B cell (primary cell): ENCODE results near the gene DNAH3. TPM values are rescaled to one million over a fixed set of nuclear protein-coding genes. Genes with fewer than 3 reads are reported as not detected.

Experiments
- ATAC-seq: fragments of 200-7000 bp; cut with Tn5 transposase; one replicate; pipeline ENCODE4 v1.10.0; 2021; ENCODE audit warnings: low read depth, mild to moderate bottlenecking, moderate number of reproducible peaks, moderate library complexity
- CTCF ChIA-PET: fragments of 350-600 bp; sonication (Branson Sonifier 250); formaldehyde crosslinking; loops from one replicate; lab custom pipeline; 2021; ENCODE audit warnings: antibody characterized with exemption, inconsistent platforms; lab: Charles Lee
- POLR2A ChIA-PET: fragments of 350-600 bp; sonication (Branson Sonifier 250); formaldehyde crosslinking; loops from one replicate; lab custom pipeline; 2021; ENCODE audit warnings: antibody characterized with exemption; lab: Charles Lee
- DNase-seq: peaks from one replicate; pipeline ENCODE4 v3.0.0; 2013
- H2AFZ ChIP-seq: 2 replicates; pipeline ENCODE4 v1.6.1; 2012; ENCODE audit warnings: mild to moderate bottlenecking, low read depth, low read length; ENCODE audit not compliant: insufficient read depth, poor library complexity, severe bottlenecking
- H3K27ac ChIP-seq, 2 donors: 1 replicate in 1 of 2; 2 replicates in 1 of 2; pipeline ENCODE4 v1.5.1; 2012 to 2013; ENCODE audit warnings: low read length in 2 of 2, mild to moderate bottlenecking in 2 of 2, moderate library complexity in 1 of 2
- H3K27me3 ChIP-seq, 4 experiments: fragments of 200-600 bp in 1 of 4; sonication (generic) in 1 of 4; replicated peaks in 1 of 4; 1 replicate in 2 of 4; 2 replicates in 2 of 4; pipeline versions ENCODE4 v1.6.1 to v1.7.0; 2013 to 2016; ENCODE audit warnings: low read length in 3 of 4, mild to moderate bottlenecking in 2 of 4, mixed read lengths in 1 of 4, moderate library complexity in 1 of 4; ENCODE audit not compliant: insufficient read depth in 4 of 4, control insufficient read depth in 3 of 4; ENCODE audit errors: control extremely low read depth in 1 of 4
- H3K36me3 ChIP-seq, 2 experiments: replicated peaks in 1 of 2; 1 replicate in 1 of 2; 2 replicates in 1 of 2; pipeline versions ENCODE4 v1.6.1 to v1.7.1; 2013; ENCODE audit warnings: low read length in 1 of 2; ENCODE audit not compliant: insufficient read depth in 2 of 2, control insufficient read depth in 1 of 2; ENCODE audit errors: control extremely low read depth in 1 of 2, extremely low read depth in 1 of 2
- H3K4me1 ChIP-seq, 2 donors: fragments of 200-600 bp in 1 of 2; sonication (generic) in 1 of 2; 1 replicate in 1 of 2; 2 replicates in 1 of 2; pipeline versions ENCODE4 v1.5.1 to v1.6.1; 2013 to 2017; ENCODE audit warnings: low read length in 2 of 2; ENCODE audit not compliant: control insufficient read depth in 2 of 2, insufficient read depth in 2 of 2
- H3K4me2 ChIP-seq: replicated peaks from 2 replicates; pipeline ENCODE3; 2012; ENCODE audit warnings: mild to moderate bottlenecking, low read depth, low read length; ENCODE audit not compliant: poor library complexity, severe bottlenecking
- H3K4me3 ChIP-seq, 5 experiments: fragments of 200-600 bp in 1 of 5; sonication (generic) in 1 of 5; 1 replicate in 3 of 5; 2 replicates in 2 of 5; pipeline versions ENCODE4 v1.5.1 to v1.7.0; 2011 to 2016; ENCODE audit warnings: low read length in 4 of 5, mild to moderate bottlenecking in 4 of 5, low read depth in 2 of 5, control low read depth in 1 of 5, moderate library complexity in 1 of 5; ENCODE audit not compliant: insufficient read depth in 1 of 5; ENCODE audit errors: control extremely low read depth in 1 of 5, extremely low read depth in 1 of 5
- H3K79me2 ChIP-seq: fragments of 200-600 bp; sonication (generic); one replicate; pipeline ENCODE4 v1.6.0; 2016; ENCODE audit warnings: low read length; ENCODE audit not compliant: control insufficient read depth, insufficient read depth
- H3K9ac ChIP-seq: fragments of 200-600 bp; sonication (generic); 2 replicates; pipeline ENCODE4 v1.6.1; 2017; ENCODE audit warnings: mild to moderate bottlenecking, low read length, moderate library complexity
- H3K9me3 ChIP-seq, 3 donors: one replicate each; pipeline versions ENCODE4 v1.6.1 to v1.7.1; 2013; ENCODE audit warnings: low read length in 2 of 3; ENCODE audit not compliant: control insufficient read depth in 2 of 3, insufficient read depth in 1 of 3; ENCODE audit errors: control extremely low read depth in 1 of 3
- H4K20me1 ChIP-seq: 2 replicates; pipeline ENCODE4 v1.6.0; 2012; ENCODE audit warnings: mild to moderate bottlenecking, low read length; ENCODE audit not compliant: insufficient read depth, control insufficient read depth, poor library complexity, severe bottlenecking
- H3K27ac Mint-ChIP-seq: one replicate; pipeline ENCODE4 v1.8.0; 2021; ENCODE audit warnings: mixed read lengths
- H3K27me3 Mint-ChIP-seq: one replicate; pipeline ENCODE4 v1.8.0; 2021; ENCODE audit warnings: mixed read lengths
- H3K4me1 Mint-ChIP-seq: one replicate; pipeline ENCODE4 v1.8.0; 2021; ENCODE audit warnings: mixed read lengths
- H3K4me3 Mint-ChIP-seq: one replicate; pipeline ENCODE4 v1.8.0; 2021; ENCODE audit warnings: mixed read lengths
- H3K9me3 Mint-ChIP-seq: one replicate; pipeline ENCODE4 v1.8.0; 2022; ENCODE audit warnings: mixed read lengths; ENCODE audit not compliant: insufficient read depth
- EZH2 ChIP-seq: IDR thresholded peaks from 2 replicates; pipeline ENCODE4 v1.6.1; 2012; ENCODE audit warnings: borderline replicate concordance, low read depth, mild to moderate bottlenecking, moderate library complexity, low read length; ENCODE audit not compliant: insufficient read depth, poor library complexity, severe bottlenecking
- WGBS: methylation state at CpG from one replicate; pipeline ENCODE4 v1.1.5; 2013; ENCODE audit warnings: missing lambda C conversion rate; ENCODE audit not compliant: insufficient coverage; 5-methylcytosine and 5-hydroxymethylcytosine counted together
- intact Hi-C: fragments of 100-400 bp; cut with micrococcal nuclease; formaldehyde crosslinking; loops from one replicate; pipeline ENCODE4 v1.10.0; 2022
- polyA plus RNA-seq: library from polyadenylated mRNA; depleted of rRNA; stranded (reverse); fragments of >200 nt; gene quantifications from 2 replicates; pipeline ENCODE4 v1.2.3, GENCODE V29; 2012
- total RNA-seq, 2 donors: library from RNA; stranded (reverse); fragments of 120-200 nt in 1 of 2; gene quantifications; 1 replicate in 1 of 2; 2 replicates in 1 of 2; pipeline versions ENCODE4 v1.2.3 to v1.2.4, GENCODE V29; 2013 to 2022
- TF ChIP-seq, protein P1 (sequence below): fragments of 200-600 bp; IDR thresholded peaks from one replicate; pipeline ENCODE4 v1.8.0; 2022; ENCODE audit warnings: antibody characterized with exemption, mild to moderate bottlenecking

The DNAH3 gene
- total and polyA plus RNA-seq, 2 donors (not counting 1 experiment from before 2014, with no cell fraction given) = not detected

DNA sequence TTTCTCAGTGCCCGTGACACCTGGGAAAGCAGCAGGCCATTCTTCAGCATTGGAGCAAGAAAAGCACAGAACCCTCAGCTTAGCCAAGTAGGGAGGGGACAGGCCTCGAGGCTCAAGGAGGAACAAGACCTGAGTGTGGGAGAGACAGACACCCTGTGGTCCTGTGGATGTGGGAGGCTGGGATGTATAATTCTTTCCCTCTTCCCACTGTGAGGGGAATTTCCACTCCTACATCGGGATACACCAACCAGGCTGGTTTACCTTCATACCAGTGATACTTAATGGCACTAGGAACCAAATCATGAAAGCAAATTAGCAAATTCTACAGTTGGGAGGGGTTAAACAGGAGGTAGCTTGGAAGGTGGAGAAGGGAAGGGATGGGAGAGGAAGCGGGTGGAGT lies 208.4 kb downstream of the DNAH3 start:
- Histone ChIP-seq H3K4me3 (no peak overlapping the region), H3K27me3 (no peaks in the 10 kb centered on the region), H3K9ac (no peak overlapping the region), H2AFZ (no peak overlapping the region), H3K9me3 (no peaks in the 10 kb centered on the region), H4K20me1 (no peaks in the 10 kb centered on the region), H3K36me3 (no peaks in the 10 kb centered on the region), H3K79me2 (no peaks in the 10 kb centered on the region), H3K4me1 (no peaks in the 10 kb centered on the region), H3K4me2 (no peak overlapping the region), H3K27ac (no peak overlapping the region)
- WGBS = 100% methylated on average over 1 of the region's 4 CpGs
- intact Hi-C loops = no loop called here
- POLR2A ChIA-PET = no interaction called here
- no peak overlapping the region for H3K4me3 Mint-ChIP-seq
- CTCF ChIA-PET = interaction anchor here (1.1 kb wide), 1 partner anchor 91 kb away, joined by 4 read pairs; no protein-coding TSS in a partner anchor
- TF ChIP-seq, protein P1, sequence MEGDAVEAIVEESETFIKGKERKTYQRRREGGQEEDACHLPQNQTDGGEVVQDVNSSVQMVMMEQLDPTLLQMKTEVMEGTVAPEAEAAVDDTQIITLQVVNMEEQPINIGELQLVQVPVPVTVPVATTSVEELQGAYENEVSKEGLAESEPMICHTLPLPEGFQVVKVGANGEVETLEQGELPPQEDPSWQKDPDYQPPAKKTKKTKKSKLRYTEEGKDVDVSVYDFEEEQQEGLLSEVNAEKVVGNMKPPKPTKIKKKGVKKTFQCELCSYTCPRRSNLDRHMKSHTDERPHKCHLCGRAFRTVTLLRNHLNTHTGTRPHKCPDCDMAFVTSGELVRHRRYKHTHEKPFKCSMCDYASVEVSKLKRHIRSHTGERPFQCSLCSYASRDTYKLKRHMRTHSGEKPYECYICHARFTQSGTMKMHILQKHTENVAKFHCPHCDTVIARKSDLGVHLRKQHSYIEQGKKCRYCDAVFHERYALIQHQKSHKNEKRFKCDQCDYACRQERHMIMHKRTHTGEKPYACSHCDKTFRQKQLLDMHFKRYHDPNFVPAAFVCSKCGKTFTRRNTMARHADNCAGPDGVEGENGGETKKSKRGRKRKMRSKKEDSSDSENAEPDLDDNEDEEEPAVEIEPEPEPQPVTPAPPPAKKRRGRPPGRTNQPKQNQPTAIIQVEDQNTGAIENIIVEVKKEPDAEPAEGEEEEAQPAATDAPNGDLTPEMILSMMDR = no peak
- TF ChIP-seq EZH2 = no peak
- no peak for DNase-seq
- H3K4me1 Mint-ChIP-seq = peaks cover 4% of the 10 kb centered on the region
- no peaks in the 10 kb centered on the region for H3K9me3 Mint-ChIP-seq
- no peak overlapping the region for H3K27ac Mint-ChIP-seq
- ATAC-seq = no peak
- H3K27me3 Mint-ChIP-seq = no peaks in the 10 kb centered on the region

DNA sequence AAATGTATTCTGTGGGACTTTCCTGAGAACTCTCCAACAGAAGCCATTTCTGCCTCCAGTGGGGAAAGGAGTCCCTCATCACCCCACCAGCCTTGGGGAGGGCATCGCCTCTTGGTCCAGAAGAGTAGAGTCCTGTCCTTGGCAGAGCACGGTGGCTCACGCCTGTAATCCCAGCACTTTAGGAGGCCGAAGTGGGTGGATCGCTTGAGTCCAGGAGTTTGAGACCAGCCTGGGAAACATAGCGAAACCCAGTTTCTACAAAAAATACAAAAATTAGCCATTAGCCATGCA lies 209.1 kb downstream of the DNAH3 start:
- WGBS = 98% methylated on average over 5 of the region's 6 CpGs
- CTCF ChIA-PET = interaction anchor here (0.7 to 1.1 kb wide), 2 partner anchors 91 to 143 kb away, joined by 3 to 4 read pairs; no protein-coding TSS in a partner anchor
- Mint-ChIP-seq H3K27me3 (no peaks in the 10 kb centered on the region), H3K9me3 (no peaks in the 10 kb centered on the region), H3K27ac (no peak overlapping the region), H3K4me1 (peaks cover 4% of the 10 kb centered on the region), H3K4me3 (no peak overlapping the region)
- Histone ChIP-seq H3K9ac (no peak overlapping the region), H3K9me3 (no peaks in the 10 kb centered on the region), H3K79me2 (no peaks in the 10 kb centered on the region), H2AFZ (no peak overlapping the region), H3K27me3 (no peaks in the 10 kb centered on the region), H3K4me2 (no peak overlapping the region), H4K20me1 (no peaks in the 10 kb centered on the region), H3K4me3 (no peak overlapping the region), H3K4me1 (no peaks in the 10 kb centered on the region), H3K36me3 (no peaks in the 10 kb centered on the region), H3K27ac (no peak overlapping the region)
- POLR2A ChIA-PET = no interaction called here
- ATAC-seq = no peak
- intact Hi-C loops = no loop called here
- TF ChIP-seq, protein P1 = no peak
- TF ChIP-seq EZH2 = no peak
- no peak for DNase-seq
